Mesenchymal stem cell (in vitro differentiated cells and primary cell): ENCODE results near the gene CLN5.
A peak's percentile ranks its signal among the peaks of the same experiment; 100 is the strongest.

Source experiments
- DNase-seq: peaks from one replicate; pipeline ENCODE4 v3.0.0-alpha.2; 2013
- H2AFZ ChIP-seq: one replicate; pipeline ENCODE4 v1.6.1; 2013; ENCODE audit warnings: low read depth, mild to moderate bottlenecking, control low read depth, inconsistent platforms, low read length, moderate library complexity
- H2AK5ac ChIP-seq: 2 replicates; pipeline ENCODE4 v1.6.1; 2013; ENCODE audit warnings: low read length, moderate library complexity, mild to moderate bottlenecking, inconsistent platforms; ENCODE audit not compliant: severe bottlenecking
- H2BK120ac ChIP-seq: one replicate; pipeline ENCODE4 v1.6.1; 2013; ENCODE audit warnings: low read depth, mild to moderate bottlenecking, inconsistent platforms, low read length, moderate library complexity
- H2BK12ac ChIP-seq, 2 experiments: one replicate each; pipeline ENCODE4 v1.6.1; 2013; ENCODE audit warnings: inconsistent platforms in 2 of 2, low read length in 2 of 2, mild to moderate bottlenecking in 2 of 2, moderate library complexity in 2 of 2, control low read depth in 1 of 2
- H2BK15ac ChIP-seq: one replicate; pipeline ENCODE4 v1.6.1; 2013; ENCODE audit warnings: mild to moderate bottlenecking, low read depth, inconsistent platforms; ENCODE audit not compliant: poor library complexity, severe bottlenecking
- H2BK5ac ChIP-seq: 2 replicates; pipeline ENCODE4 v1.6.1; 2013; ENCODE audit warnings: low read depth, mild to moderate bottlenecking, low read length, control low read depth, inconsistent platforms; ENCODE audit not compliant: poor library complexity, severe bottlenecking
- H3K14ac ChIP-seq, 2 experiments: one replicate each; pipeline ENCODE4 v1.6.1; 2013; ENCODE audit warnings: inconsistent platforms in 2 of 2, low read length in 2 of 2, control low read depth in 1 of 2, mild to moderate bottlenecking in 1 of 2, moderate library complexity in 1 of 2
- H3K18ac ChIP-seq, 2 experiments: one replicate each; pipeline ENCODE4 v1.6.1; 2013; ENCODE audit warnings: inconsistent platforms in 2 of 2, low read length in 2 of 2, control low read depth in 1 of 2, low read depth in 1 of 2, mild to moderate bottlenecking in 1 of 2
- H3K23ac ChIP-seq, 2 experiments: one replicate each; pipeline ENCODE4 v1.6.1; 2013; ENCODE audit warnings: inconsistent platforms in 2 of 2, low read length in 2 of 2, mild to moderate bottlenecking in 2 of 2, moderate library complexity in 2 of 2, control low read depth in 1 of 2
- H3K27ac ChIP-seq: 2 replicates; pipeline ENCODE4 v1.5.1; 2013; ENCODE audit warnings: mild to moderate bottlenecking, moderate library complexity, low read length, control low read depth, inconsistent platforms; ENCODE audit not compliant: poor library complexity, severe bottlenecking
- H3K27me3 ChIP-seq, 2 experiments: 2 replicates each; pipeline versions ENCODE4 v1.6.1 to v1.7.0; 2013; ENCODE audit warnings: low read length in 2 of 2, mild to moderate bottlenecking in 2 of 2, moderate library complexity in 2 of 2, control low read depth in 1 of 2, inconsistent platforms in 1 of 2; ENCODE audit not compliant: control insufficient read depth in 1 of 2, insufficient read depth in 1 of 2
- H3K36me3 ChIP-seq, 2 experiments: 2 replicates each; pipeline versions ENCODE4 v1.6.1 to v1.7.0; 2013; ENCODE audit warnings: low read length in 2 of 2, control low read depth in 1 of 2, inconsistent platforms in 1 of 2, low read depth in 1 of 2, mild to moderate bottlenecking in 1 of 2; ENCODE audit not compliant: insufficient read depth in 2 of 2, control insufficient read depth in 1 of 2
- H3K4ac ChIP-seq, 2 experiments: one replicate each; pipeline ENCODE4 v1.6.1; 2013; ENCODE audit warnings: inconsistent platforms in 2 of 2, low read length in 2 of 2, mild to moderate bottlenecking in 2 of 2, moderate library complexity in 2 of 2, control low read depth in 1 of 2, low read depth in 1 of 2
- H3K4me1 ChIP-seq: 2 replicates; pipeline ENCODE4 v1.6.1; 2013; ENCODE audit warnings: low read depth, low read length, control low read depth; ENCODE audit not compliant: control insufficient read depth, insufficient read depth
- H3K4me2 ChIP-seq: 2 replicates; pipeline ENCODE4 v1.6.1; 2013; ENCODE audit warnings: low read length, mild to moderate bottlenecking, inconsistent platforms; ENCODE audit not compliant: poor library complexity, severe bottlenecking
- H3K4me3 ChIP-seq, 2 experiments: 2 replicates each; pipeline versions ENCODE4 v1.5.1 to v1.7.0; 2013; ENCODE audit warnings: low read length in 2 of 2, mild to moderate bottlenecking in 2 of 2, control low read depth in 1 of 2, low read depth in 1 of 2; ENCODE audit not compliant: insufficient read depth in 1 of 2
- H3K79me1 ChIP-seq: replicated peaks from 2 replicates; pipeline ENCODE4 v1.6.1; 2013; ENCODE audit warnings: mild to moderate bottlenecking, control low read depth, low read length, inconsistent platforms; ENCODE audit not compliant: poor library complexity, severe bottlenecking
- H3K9ac ChIP-seq: 2 replicates; pipeline ENCODE4 v1.7.0; 2013; ENCODE audit warnings: mild to moderate bottlenecking, low read length, moderate library complexity
- H3K9me3 ChIP-seq: 2 replicates; pipeline ENCODE4 v1.7.0; 2013; ENCODE audit warnings: mild to moderate bottlenecking, low read length; ENCODE audit not compliant: control insufficient read depth
- H4K8ac ChIP-seq: one replicate; pipeline ENCODE4 v1.6.1; 2013; ENCODE audit warnings: inconsistent platforms, mild to moderate bottlenecking, low read length, moderate library complexity
- H4K91ac ChIP-seq: one replicate; pipeline ENCODE4 v1.6.1; 2013; ENCODE audit warnings: mild to moderate bottlenecking, low read length, inconsistent platforms
- WGBS: methylation state at CpG from one replicate; pipeline ENCODE4 v1.1.7; 2013; ENCODE audit warnings: mixed read lengths; 5-methylcytosine and 5-hydroxymethylcytosine counted together

The CLN5 gene

GRCh38 chr13:76965759-76966421 lies 26.0 kb upstream of the CLN5 start:
- peaks cover 5% of the 10 kb centered on the region for H3K9me3 ChIP-seq
- no peak overlapping the region for H4K8ac ChIP-seq
- H3K36me3 ChIP-seq: no peaks in the 10 kb centered on the region
- H3K9ac ChIP-seq: peak overlapping the region; percentile 55
- H3K27ac ChIP-seq: no peak overlapping the region
- H2BK12ac ChIP-seq: no peak overlapping the region
- 66% methylated on average over 6 of the region's 6 CpGs for WGBS
- peak; percentile 67 for DNase-seq
- no peak overlapping the region for H3K23ac ChIP-seq
- H2AK5ac ChIP-seq: no peak overlapping the region
- no peak overlapping the region for H2BK120ac ChIP-seq
- no peak overlapping the region for H4K91ac ChIP-seq
- no peak overlapping the region for H3K18ac ChIP-seq
- no peak overlapping the region for H2BK5ac ChIP-seq
- H3K4me2 ChIP-seq: no peak overlapping the region
- H3K79me1 ChIP-seq: no peaks in the 10 kb centered on the region
- H3K4me1 ChIP-seq: no peaks in the 10 kb centered on the region
- peak overlapping the region in 1 of 2 experiments; percentile 45 for H3K4me3 ChIP-seq
- no peak overlapping the region for H2AFZ ChIP-seq
- H3K14ac ChIP-seq: no peak overlapping the region
- no peak overlapping the region for H3K4ac ChIP-seq
- peaks cover 3 to 5% of the 10 kb centered on the region in 2 experiments for H3K27me3 ChIP-seq
- H2BK15ac ChIP-seq: no peak overlapping the region

- Histone ChIP-seq H3K9ac (no peak overlapping the region), H3K4me3 (no peak overlapping the region), H3K79me1 (no peaks in the 10 kb centered on the region), H3K4ac (no peak overlapping the region), H3K9me3 (no peaks in the 10 kb centered on the region), H3K23ac (no peak overlapping the region), H3K27ac (no peak overlapping the region), H2BK15ac (no peak overlapping the region), H4K91ac (no peak overlapping the region), H2BK12ac (no peak overlapping the region), H3K27me3 (peaks cover 3 to 5% of the 10 kb centered on the region in 2 experiments), H3K14ac (no peak overlapping the region), H2BK5ac (no peak overlapping the region), H3K4me1 (no peaks in the 10 kb centered on the region), H2BK120ac (no peak overlapping the region), H3K4me2 (no peak overlapping the region), H3K18ac (no peak overlapping the region), H2AFZ (no peak overlapping the region), H4K8ac (no peak overlapping the region), H2AK5ac (no peak overlapping the region), H3K36me3 (no peaks in the 10 kb centered on the region)
- DNase-seq: no peak
- 92% methylated on average over 6 of the region's 6 CpGs for WGBS
Observed at GRCh38 chr13:76967031-76967430, 24.9 kb upstream of the CLN5 start.

GRCh38 chr13:76968041-76968440 lies 23.8 kb upstream of the CLN5 start:
- Histone ChIP-seq H2BK120ac (no peak overlapping the region), H3K18ac (no peak overlapping the region), H3K27me3 (peaks cover 3 to 5% of the 10 kb centered on the region in 2 experiments), H4K91ac (peak overlapping the region; percentile 3), H4K8ac (no peak overlapping the region), H2BK12ac (no peak overlapping the region), H3K36me3 (no peaks in the 10 kb centered on the region), H3K79me1 (no peaks in the 10 kb centered on the region), H3K4ac (no peak overlapping the region), H3K4me3 (no peak overlapping the region), H2BK5ac (no peak overlapping the region), H2BK15ac (no peak overlapping the region), H3K27ac (no peak overlapping the region), H3K4me2 (no peak overlapping the region), H3K9ac (no peak overlapping the region), H2AFZ (no peak overlapping the region), H3K9me3 (no peaks in the 10 kb centered on the region), H3K4me1 (no peaks in the 10 kb centered on the region), H2AK5ac (no peak overlapping the region), H3K14ac (no peak overlapping the region), H3K23ac (no peak overlapping the region)
- no peak for DNase-seq
- WGBS: 90% methylated on average over 6 of the region's 6 CpGs

GRCh38 chr13:76969488-76970365 lies 22.2 kb upstream of the CLN5 start:
- Histone ChIP-seq H2AK5ac (no peak overlapping the region), H3K27ac (no peak overlapping the region), H3K79me1 (no peaks in the 10 kb centered on the region), H3K4me3 (no peak overlapping the region), H3K23ac (no peak overlapping the region), H3K4me1 (no peaks in the 10 kb centered on the region), H2BK120ac (no peak overlapping the region), H2BK12ac (no peak overlapping the region), H3K36me3 (no peaks in the 10 kb centered on the region), H3K14ac (no peak overlapping the region), H2BK15ac (no peak overlapping the region), H4K91ac (no peak overlapping the region), H2BK5ac (no peak overlapping the region), H3K9me3 (no peaks in the 10 kb centered on the region), H4K8ac (no peak overlapping the region), H3K27me3 (peaks cover 3 to 5% of the 10 kb centered on the region in 2 experiments), H2AFZ (no peak overlapping the region), H3K18ac (no peak overlapping the region), H3K4me2 (no peak overlapping the region), H3K4ac (no peak overlapping the region), H3K9ac (no peak overlapping the region)
- no peak for DNase-seq
- 77% methylated on average over 5 of the region's 5 CpGs for WGBS
